ENCODE data around the gene TASL.

GRCh38 chrX:30572004-30572403 lies 5.6 kb downstream of the TASL start:
- TF ChIP-seq CTCF (optimal IDR thresholded peaks at IDR 0.05 in 1 of 3, IDR thresholded peaks at IDR 0.05 in 1 of 3, conservative IDR thresholded peaks at IDR 0.05 in 1 of 3; ENCODE audit: extremely low read depth in 1 of 3, insufficient read depth in 2 of 3, low read length in 3 of 3) (no peak), EZH2 (IDR thresholded peaks at IDR 0.05; ENCODE audit: low read length) (no peak)

Data from keratinocyte (primary cell).